Fibroblast of lung (primary cell): Measurements from ENCODE around the gene GPR34. TPM values are rescaled to one million over a fixed set of nuclear protein-coding genes. Genes with fewer than 3 reads are reported as not detected.

Source experiments
- DNase-seq, 2 donors: peaks; one replicate each; pipeline versions ENCODE4 v3.0.0 to v3.0.0-alpha.2; 2010; ENCODE audit warnings: low read depth in 2 of 2
- H2AFZ ChIP-seq: 2 replicates; pipeline ENCODE4 v1.5.1; 2012; ENCODE audit warnings: low read length, control low read depth, inconsistent platforms
- H3K27ac ChIP-seq: 2 replicates; pipeline ENCODE4 v1.5.1; 2011; ENCODE audit warnings: low read length, control low read depth; ENCODE audit not compliant: insufficient read depth
- H3K27me3 ChIP-seq: 2 replicates; pipeline ENCODE4 v1.5.1; 2011; ENCODE audit warnings: mild to moderate bottlenecking, low read length; ENCODE audit not compliant: control insufficient read depth, insufficient read depth
- H3K36me3 ChIP-seq: 2 replicates; pipeline ENCODE4 v1.5.1; 2011; ENCODE audit warnings: low read length; ENCODE audit not compliant: control insufficient read depth, insufficient read depth
- H3K4me1 ChIP-seq: 2 replicates; pipeline ENCODE4 v1.5.1; 2011; ENCODE audit warnings: low read length; ENCODE audit not compliant: control insufficient read depth, insufficient read depth; ENCODE audit errors: extremely low read depth
- H3K4me2 ChIP-seq: 2 replicates; pipeline ENCODE4 v1.5.1; 2011; ENCODE audit warnings: low read length, control low read depth; ENCODE audit not compliant: insufficient read depth; ENCODE audit errors: extremely low read depth
- H3K4me3 ChIP-seq, 4 experiments: fragments of 200-600 bp in 1 of 4; sonication (generic) in 1 of 4; replicated peaks in 1 of 4; 2 replicates each; pipeline ENCODE4 v1.5.1; 2011 to 2016; ENCODE audit warnings: low read length in 4 of 4, low read depth in 3 of 4, mild to moderate bottlenecking in 3 of 4, control low read depth in 2 of 4, inconsistent platforms in 1 of 4, mixed read lengths in 1 of 4; ENCODE audit not compliant: insufficient read depth in 1 of 4; ENCODE audit errors: control extremely low read depth in 1 of 4
- H3K79me2 ChIP-seq: 2 replicates; pipeline ENCODE4 v1.5.1; 2012; ENCODE audit warnings: mild to moderate bottlenecking, low read length, inconsistent platforms; ENCODE audit not compliant: control insufficient read depth, insufficient read depth
- H3K9ac ChIP-seq: 2 replicates; pipeline ENCODE4 v1.5.1; 2011; ENCODE audit warnings: mild to moderate bottlenecking, low read length, control low read depth; ENCODE audit not compliant: insufficient read depth
- H3K9me3 ChIP-seq: 2 replicates; pipeline ENCODE4 v1.5.1; 2012; ENCODE audit warnings: low read depth, low read length; ENCODE audit not compliant: control insufficient read depth, insufficient read depth
- H4K20me1 ChIP-seq: 2 replicates; pipeline ENCODE4 v1.5.1; 2011; ENCODE audit warnings: low read length; ENCODE audit not compliant: control insufficient read depth, insufficient read depth; ENCODE audit errors: extremely low read depth
- EZH2 ChIP-seq: IDR thresholded peaks from 2 replicates; pipeline ENCODE4 v1.5.1; 2012; ENCODE audit warnings: low read length, control low read depth, mild to moderate bottlenecking; ENCODE audit errors: missing control alignments
- polyA plus RNA-seq, 2 donors: library from polyadenylated mRNA; depleted of rRNA in 1 of 2; stranded (reverse) in 1 of 2; unstranded in 1 of 2; fragments of >200 nt; gene quantifications; 2 replicates each; pipeline ENCODE4 v1.2.1, GENCODE V29; 2011 to 2012; ENCODE audit warnings: missing spikeins in 1 of 2
- total RNA-seq: library from RNA; depleted of rRNA; stranded (reverse); fragments of >200 nt; gene quantifications from 2 replicates; pipeline ENCODE4 v1.2.1, GENCODE V29; 2014
- TF ChIP-seq, protein P1 (sequence below), 2 donors: IDR thresholded peaks in 1 of 2; conservative IDR thresholded peaks in 1 of 2; 1 replicate in 1 of 2; 2 replicates in 1 of 2; pipeline ENCODE4 v1.5.1; 2011 to 2012; ENCODE audit warnings: low read length in 2 of 2, control low read depth in 1 of 2, inconsistent platforms in 1 of 2, low read depth in 1 of 2, mild to moderate bottlenecking in 1 of 2

The GPR34 gene
- total and polyA plus RNA-seq, 2 donors (not counting 1 experiment from before 2014, with no cell fraction given): not detected

DNA sequence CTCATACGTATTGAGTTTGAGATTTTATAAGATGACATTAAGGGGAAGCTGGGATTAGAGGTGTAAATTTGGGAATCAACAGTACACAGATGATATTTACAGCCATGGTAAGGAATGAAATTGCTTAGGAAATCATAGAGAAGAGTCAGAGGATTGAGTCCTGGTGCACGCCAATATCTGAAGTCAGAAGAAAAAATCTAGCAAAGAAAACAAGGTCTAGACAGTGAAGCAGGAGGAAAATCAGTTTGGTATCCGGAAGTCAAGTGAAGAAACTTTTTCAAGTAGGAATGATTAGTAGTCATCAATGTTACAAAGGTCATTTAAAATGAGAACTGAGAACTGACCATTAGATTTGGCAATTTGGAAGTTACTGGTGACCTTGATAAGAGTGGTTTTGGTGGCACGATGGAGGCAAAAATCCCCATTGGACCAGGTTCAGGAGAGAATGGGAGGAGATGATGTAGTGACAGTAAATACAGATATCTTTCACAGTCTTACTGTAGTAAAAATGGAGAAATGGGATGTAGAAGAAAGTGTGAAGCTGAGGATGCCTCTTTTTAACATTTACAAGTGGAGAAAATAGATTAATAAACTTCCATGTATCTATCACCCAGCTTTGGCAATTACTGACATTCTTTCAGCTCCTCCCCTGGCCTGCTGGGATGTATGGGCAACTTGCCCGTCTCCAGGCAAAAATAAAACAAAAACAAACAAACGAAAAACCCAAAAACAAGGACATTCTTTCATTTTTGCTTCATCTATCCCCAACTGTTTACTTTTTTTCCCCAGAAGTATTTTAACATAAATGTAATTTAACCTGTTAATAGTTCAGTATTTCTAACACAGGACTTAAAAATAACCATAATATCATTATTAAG is 11.4 kb upstream of the GPR34 start:
- no peaks in the 10 kb centered on the region for H4K20me1 ChIP-seq
- H3K4me2 ChIP-seq: no peak overlapping the region
- no peak overlapping the region for H3K9ac ChIP-seq
- H3K9me3 ChIP-seq: no peaks in the 10 kb centered on the region
- peak in 1 of 2 donors; percentile 18 for DNase-seq
- no peak overlapping the region for H3K4me3 ChIP-seq
- no peaks in the 10 kb centered on the region for H3K79me2 ChIP-seq
- no peaks in the 10 kb centered on the region for H3K4me1 ChIP-seq
- TF ChIP-seq, protein P1, sequence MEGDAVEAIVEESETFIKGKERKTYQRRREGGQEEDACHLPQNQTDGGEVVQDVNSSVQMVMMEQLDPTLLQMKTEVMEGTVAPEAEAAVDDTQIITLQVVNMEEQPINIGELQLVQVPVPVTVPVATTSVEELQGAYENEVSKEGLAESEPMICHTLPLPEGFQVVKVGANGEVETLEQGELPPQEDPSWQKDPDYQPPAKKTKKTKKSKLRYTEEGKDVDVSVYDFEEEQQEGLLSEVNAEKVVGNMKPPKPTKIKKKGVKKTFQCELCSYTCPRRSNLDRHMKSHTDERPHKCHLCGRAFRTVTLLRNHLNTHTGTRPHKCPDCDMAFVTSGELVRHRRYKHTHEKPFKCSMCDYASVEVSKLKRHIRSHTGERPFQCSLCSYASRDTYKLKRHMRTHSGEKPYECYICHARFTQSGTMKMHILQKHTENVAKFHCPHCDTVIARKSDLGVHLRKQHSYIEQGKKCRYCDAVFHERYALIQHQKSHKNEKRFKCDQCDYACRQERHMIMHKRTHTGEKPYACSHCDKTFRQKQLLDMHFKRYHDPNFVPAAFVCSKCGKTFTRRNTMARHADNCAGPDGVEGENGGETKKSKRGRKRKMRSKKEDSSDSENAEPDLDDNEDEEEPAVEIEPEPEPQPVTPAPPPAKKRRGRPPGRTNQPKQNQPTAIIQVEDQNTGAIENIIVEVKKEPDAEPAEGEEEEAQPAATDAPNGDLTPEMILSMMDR (conservative IDR thresholded peaks at IDR 0.05 in 1 of 2, IDR thresholded peaks at IDR 0.05 in 1 of 2; ENCODE audit: low read depth in 1 of 2, low read length in 2 of 2): no peak
- TF ChIP-seq EZH2: no peak
- no peaks in the 10 kb centered on the region for H3K27me3 ChIP-seq
- no peaks in the 10 kb centered on the region for H3K36me3 ChIP-seq
- H3K27ac ChIP-seq: no peak overlapping the region
- H2AFZ ChIP-seq: no peak overlapping the region

DNA sequence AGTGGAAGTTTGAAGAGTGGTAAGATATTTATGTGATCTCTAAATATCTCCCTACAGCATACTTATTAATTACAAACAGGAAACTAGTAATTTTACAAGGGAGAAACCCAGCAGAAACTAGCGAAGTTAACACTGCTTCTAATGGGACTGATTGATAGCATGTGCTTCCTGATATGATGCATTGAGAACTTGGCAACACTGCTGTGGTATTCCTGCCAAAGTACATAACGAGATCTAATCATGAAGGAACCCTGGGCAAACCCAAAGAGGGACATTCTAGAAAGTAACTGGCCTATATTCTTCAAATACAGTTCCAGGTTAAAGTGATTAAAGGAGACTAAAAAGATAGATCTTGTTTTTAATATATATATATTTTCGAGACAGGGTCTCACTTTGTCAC is 4.6 kb upstream of the GPR34 start:
- no peaks in the 10 kb centered on the region for H3K36me3 ChIP-seq
- no peaks in the 10 kb centered on the region for H3K79me2 ChIP-seq
- no peak overlapping the region for H3K27ac ChIP-seq
- no peak overlapping the region for H3K9ac ChIP-seq
- no peak for TF ChIP-seq EZH2
- TF ChIP-seq, protein P1 (conservative IDR thresholded peaks at IDR 0.05 in 1 of 2, IDR thresholded peaks at IDR 0.05 in 1 of 2; ENCODE audit: low read depth in 1 of 2, low read length in 2 of 2): no peak
- no peaks in the 10 kb centered on the region for H3K27me3 ChIP-seq
- no peak overlapping the region for H2AFZ ChIP-seq
- no peaks in the 10 kb centered on the region for H3K9me3 ChIP-seq
- no peak overlapping the region for H3K4me3 ChIP-seq
- DNase-seq: peak; percentile 26
- no peaks in the 10 kb centered on the region for H4K20me1 ChIP-seq
- H3K4me2 ChIP-seq: no peak overlapping the region
- no peaks in the 10 kb centered on the region for H3K4me1 ChIP-seq

DNA sequence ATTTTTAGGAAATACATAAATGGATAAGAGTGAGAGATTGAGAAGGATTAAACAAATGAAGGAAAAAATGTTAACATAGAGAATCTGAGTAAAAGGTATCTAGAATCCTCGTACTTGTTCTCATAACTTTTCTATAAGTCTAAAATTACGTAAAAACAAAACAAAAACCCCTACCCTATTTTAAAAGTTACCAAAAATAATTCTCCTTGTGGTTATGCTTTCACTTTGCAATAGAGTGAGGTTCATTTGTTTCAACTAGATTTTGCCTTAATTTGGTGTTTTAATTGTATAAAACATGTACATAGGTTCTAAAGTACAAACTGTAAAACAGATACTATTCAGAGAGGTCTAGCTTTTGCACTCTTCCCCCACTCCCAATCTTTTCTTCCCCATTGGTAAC is 3.8 kb upstream of the GPR34 start:
- Histone ChIP-seq H3K4me1 (no peaks in the 10 kb centered on the region), H3K36me3 (no peaks in the 10 kb centered on the region), H2AFZ (no peak overlapping the region), H4K20me1 (no peaks in the 10 kb centered on the region), H3K4me2 (no peak overlapping the region), H3K4me3 (no peak overlapping the region), H3K27ac (no peak overlapping the region), H3K9ac (no peak overlapping the region), H3K27me3 (no peaks in the 10 kb centered on the region), H3K79me2 (no peaks in the 10 kb centered on the region), H3K9me3 (no peaks in the 10 kb centered on the region)
- no peak for DNase-seq
- TF ChIP-seq, protein P1 (conservative IDR thresholded peaks at IDR 0.05 in 1 of 2, IDR thresholded peaks at IDR 0.05 in 1 of 2; ENCODE audit: low read depth in 1 of 2, low read length in 2 of 2): no peak
- no peak for TF ChIP-seq EZH2
